ENCODE results near the gene APLP1.

The APLP1 gene

GRCh38 chr19:35848486-35848885 lies 19.9 kb upstream of the APLP1 start:
- Histone ChIP-seq H3K4me3 (no peak overlapping the region), H3K27me3 (peaks cover 53 to 98% (median 77%) of the 10 kb centered on the region in 11 experiments), H3K36me3 (no peaks in the 10 kb centered on the region)

GRCh38 chr19:35848919-35849505 lies 19.4 kb upstream of the APLP1 start:
- no peak for TF ChIP-seq Cebpa-rat (IDR thresholded peaks at IDR 0.05)
- Histone ChIP-seq H3K9ac (no peak overlapping the region), H3K27ac (no peak overlapping the region), H3K27me3 (peaks cover 49 to 98% (median 77%) of the 10 kb centered on the region in 11 experiments), H4K20me1 (peaks cover 0 to 21% (median 0%) of the 10 kb centered on the region in 11 experiments; a peak in 6 of 22 replicates), H3K9me3 (replicated peaks in 1 of 11) (peaks cover 0 to 16% (median 4%) of the 10 kb centered on the region in 11 experiments; a peak in 12 of 22 replicates), H3K36me3 (no peaks in the 10 kb centered on the region), H3K4me3 (no peak overlapping the region), H3K4me1 (no peaks in the 10 kb centered on the region), H3K4me2 (no peak overlapping the region)

More at GRCh38 chr19:35848486-35848885, 19.9 kb upstream of the APLP1 start:
- Histone ChIP-seq H3K4me1 (no peaks in the 10 kb centered on the region), H3K9me3 (replicated peaks in 1 of 11) (peaks cover 0 to 21% (median 9%) of the 10 kb centered on the region in 11 experiments; a peak in 12 of 22 replicates), H4K20me1 (peaks cover 0 to 21% (median 0%) of the 10 kb centered on the region in 11 experiments; a peak in 6 of 22 replicates), H3K27ac (no peak overlapping the region), H3K9ac (no peak overlapping the region), H3K4me2 (no peak overlapping the region)
- no peak for TF ChIP-seq Cebpa-rat (IDR thresholded peaks at IDR 0.05)

- Histone ChIP-seq H3K4me3 (no peak overlapping the region), H3K27me3 (peaks cover 49 to 98% (median 77%) of the 10 kb centered on the region in 11 experiments), H3K4me1 (peaks cover 4 to 9% (median 8%) of the 10 kb centered on the region in 10 experiments; a peak in 19 of 20 replicates), H3K4me2 (no peak overlapping the region), H3K36me3 (no peaks in the 10 kb centered on the region), H3K27ac (no peak overlapping the region), H3K9ac (no peak overlapping the region), H4K20me1 (peaks cover 0 to 17% (median 0%) of the 10 kb centered on the region in 11 experiments; a peak in 7 of 22 replicates), H3K9me3 (replicated peaks in 1 of 11) (no peaks in the 10 kb centered on the region)
- TF ChIP-seq Cebpa-rat (IDR thresholded peaks at IDR 0.05), result no peak
Measured at GRCh38 chr19:35851213-35852028, 17.0 kb upstream of the APLP1 start.

- H4K20me1 ChIP-seq, result peaks cover 0 to 17% (median 0%) of the 10 kb centered on the region in 11 experiments; a peak in 8 of 22 replicates
- no peaks in the 10 kb centered on the region for H3K9me3 ChIP-seq (replicated peaks in 1 of 11)
- no peak within 1 kb of the TSS for H3K27ac ChIP-seq
- no peak within 1 kb of the TSS for H3K4me3 ChIP-seq
- H3K9ac ChIP-seq, result no peak within 1 kb of the TSS
- peaks cover 7 to 17% (median 14%) of the 10 kb centered on the region in 10 experiments for H3K4me1 ChIP-seq
- peaks cover 51 to 98% (median 77%) of the 10 kb centered on the region in 11 experiments for H3K27me3 ChIP-seq
- H3K4me2 ChIP-seq, result no peak within 1 kb of the TSS
- H3K36me3 ChIP-seq, result no peaks in the 10 kb centered on the region
- TF ChIP-seq Cebpa-rat (IDR thresholded peaks at IDR 0.05), result no peak
Measured at GRCh38 chr19:35852029-35852780, 16.2 kb upstream of the APLP1 start, which contains the start of gene NPHS1. Gene NPHS1, minus strand, starts transcription at chr19:35852504. Its CDS starts 667 bp downstream, at chr19:35851837.

- Histone ChIP-seq H3K4me2 (no peak overlapping the region), H3K9me3 (replicated peaks in 1 of 11) (no peaks in the 10 kb centered on the region)
Measured at GRCh38 chr19:35853038-35853756, 15.2 kb upstream of the APLP1 start.

GRCh38 chr19:35856546-35857149 lies 11.7 kb upstream of the APLP1 start, which contains the start of gene KIRREL2:
Gene KIRREL2, plus strand, starts transcription at chr19:35856911. Its CDS starts 209 bp downstream, at chr19:35857120.
- H3K4me3 ChIP-seq, result peak within 1 kb of the TSS; percentile 55 to 73 (median 66)
- H3K27ac ChIP-seq, result peak within 1 kb of the TSS in 3 of 11 experiments; percentile 16 to 33 (median 22); a peak in 5 of 22 replicates
- no peak for TF ChIP-seq Cebpa-rat (IDR thresholded peaks at IDR 0.05)
- H3K36me3 ChIP-seq, result no peaks in the 10 kb centered on the region
- peaks cover 0 to 12% (median 0%) of the 10 kb centered on the region in 11 experiments; a peak in 2 of 22 replicates for H3K9me3 ChIP-seq (replicated peaks in 1 of 11)
- peaks cover 77 to 100% (median 93%) of the 10 kb centered on the region in 11 experiments for H3K27me3 ChIP-seq
- peaks cover 10 to 20% (median 16%) of the 10 kb centered on the region in 10 experiments for H3K4me1 ChIP-seq
- H3K4me2 ChIP-seq, result peak within 1 kb of the TSS; percentile 76 to 98 (median 92)
- H3K9ac ChIP-seq, result peak within 1 kb of the TSS; percentile 41 to 73 (median 70); a peak in 21 of 22 replicates
- peaks cover 0 to 17% (median 0%) of the 10 kb centered on the region in 11 experiments; a peak in 6 of 22 replicates for H4K20me1 ChIP-seq

More at GRCh38 chr19:35853038-35853756, 15.2 kb upstream of the APLP1 start:
- no peak overlapping the region for H3K4me3 ChIP-seq
- no peak overlapping the region for H3K9ac ChIP-seq
- peaks cover 10 to 20% (median 16%) of the 10 kb centered on the region in 10 experiments for H3K4me1 ChIP-seq
- no peaks in the 10 kb centered on the region for H3K36me3 ChIP-seq
- peaks cover 0 to 17% (median 0%) of the 10 kb centered on the region in 11 experiments; a peak in 8 of 22 replicates for H4K20me1 ChIP-seq
- no peak for TF ChIP-seq Cebpa-rat (IDR thresholded peaks at IDR 0.05)
- no peak overlapping the region for H3K27ac ChIP-seq
- peaks cover 51 to 98% (median 77%) of the 10 kb centered on the region in 11 experiments for H3K27me3 ChIP-seq

- no peak overlapping the region for H3K4me3 ChIP-seq
- H4K20me1 ChIP-seq, result peaks cover 0 to 29% (median 0%) of the 10 kb centered on the region in 11 experiments; a peak in 6 of 22 replicates
- TF ChIP-seq Cebpa-rat (IDR thresholded peaks at IDR 0.05), result no peak
Measured at GRCh38 chr19:35858311-35858710, 10.1 kb upstream of the APLP1 start.

More at GRCh38 chr19:35858311-35858710, 10.1 kb upstream of the APLP1 start:
- Histone ChIP-seq H3K27me3 (peaks cover 91 to 100% (median 100%) of the 10 kb centered on the region in 11 experiments), H3K4me1 (peaks cover 10 to 20% (median 16%) of the 10 kb centered on the region in 10 experiments), H3K9me3 (replicated peaks in 1 of 11) (peaks cover 0 to 12% (median 0%) of the 10 kb centered on the region in 11 experiments; a peak in 2 of 22 replicates), H3K36me3 (no peaks in the 10 kb centered on the region), H3K4me2 (no peak overlapping the region), H3K27ac (no peak overlapping the region), H3K9ac (no peak overlapping the region)
